ENCODE data around the gene CTRL.
"Not testable (repeated sequence)": the region's sequence is repeated elsewhere in the genome, so short reads cannot be mapped to it uniquely, and the experiment has no call there.

The CTRL gene

DNA sequence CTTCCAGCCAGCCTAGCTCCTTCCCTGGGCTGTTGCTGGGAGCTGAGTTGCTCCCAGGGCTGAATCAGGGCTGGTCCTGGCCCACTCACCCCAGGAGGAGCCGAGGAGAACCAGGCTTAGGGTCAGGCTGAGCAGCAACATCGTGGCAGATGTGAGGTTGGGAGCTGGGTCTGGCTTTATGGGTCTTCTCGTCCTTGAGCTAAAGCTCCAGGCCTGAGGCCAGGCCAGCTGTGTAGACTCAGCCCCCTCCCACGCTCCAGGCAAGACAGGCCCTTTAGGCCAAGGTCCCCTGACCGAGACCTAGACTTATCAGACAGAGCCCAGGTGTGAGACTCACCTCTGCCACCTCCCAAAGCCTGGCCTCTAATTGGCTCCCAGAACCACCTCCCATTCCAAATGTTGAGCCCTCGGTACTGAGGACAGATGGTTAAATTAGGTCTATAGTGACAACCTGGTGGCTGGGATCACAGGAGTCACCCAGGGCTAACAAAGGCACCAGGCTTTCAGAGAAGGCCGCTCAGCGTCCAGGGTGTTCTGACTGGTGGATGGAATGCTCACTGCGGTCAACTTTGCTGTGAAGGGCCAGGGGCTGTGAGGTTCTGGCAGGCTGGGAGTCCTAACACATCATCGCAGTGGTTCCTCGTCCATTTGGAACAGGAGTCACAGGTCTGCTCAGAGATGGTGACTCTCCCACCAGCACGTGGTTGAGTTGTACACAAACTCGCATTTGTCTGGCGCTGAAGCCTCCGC is at the start of gene CTRL:
TSS of gene CTRL (minus strand) at position 151 of the 750 bp plus-strand sequence. CDS start at position 141, 10 bp downstream.
- no peak for DNase-seq (ENCODE audit: low read depth, low spot score)

DNA sequence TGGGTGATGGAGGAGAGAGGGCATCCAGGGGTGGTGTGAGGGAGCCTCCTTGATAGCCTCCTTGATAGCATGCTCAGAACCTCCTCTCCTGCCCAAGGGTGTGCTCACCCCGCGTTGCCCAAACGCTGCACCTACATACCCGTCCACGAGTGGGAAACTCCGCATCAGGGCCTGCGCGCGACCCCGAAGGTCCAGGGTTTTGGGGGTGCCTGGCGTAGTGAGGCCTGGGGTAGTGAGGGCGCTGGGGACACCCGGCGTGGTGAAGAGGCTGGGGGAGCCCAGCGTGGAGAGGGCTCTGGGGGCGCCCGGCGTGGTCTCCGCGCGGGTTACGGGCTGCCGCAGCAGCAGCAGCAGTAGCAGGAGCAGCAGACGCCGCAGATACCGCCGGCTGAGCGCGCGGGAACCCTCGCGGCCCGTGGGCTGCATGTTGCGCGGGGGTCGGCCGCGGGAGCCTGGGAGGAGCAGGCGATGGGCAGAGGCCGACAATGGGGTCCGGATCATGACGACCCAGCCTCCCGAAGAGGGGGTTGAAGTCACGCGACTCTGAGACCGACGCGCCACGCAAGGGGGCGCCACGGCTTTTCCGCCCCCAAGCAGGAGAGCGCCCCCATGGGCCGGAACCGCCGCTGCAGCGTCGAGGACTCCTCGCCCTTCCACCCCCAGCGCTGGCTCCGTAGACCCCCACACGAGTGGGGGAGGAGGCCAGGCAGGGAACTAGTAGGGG is 48.5 kb upstream of the CTRL start, which contains the start of gene DPEP3:
TSS of gene DPEP3 (minus strand) at position 545 of the 724 bp plus-strand sequence. CDS start at position 426, 119 bp downstream.
- no peak for DNase-seq (ENCODE audit: low read depth, low spot score)

DNA sequence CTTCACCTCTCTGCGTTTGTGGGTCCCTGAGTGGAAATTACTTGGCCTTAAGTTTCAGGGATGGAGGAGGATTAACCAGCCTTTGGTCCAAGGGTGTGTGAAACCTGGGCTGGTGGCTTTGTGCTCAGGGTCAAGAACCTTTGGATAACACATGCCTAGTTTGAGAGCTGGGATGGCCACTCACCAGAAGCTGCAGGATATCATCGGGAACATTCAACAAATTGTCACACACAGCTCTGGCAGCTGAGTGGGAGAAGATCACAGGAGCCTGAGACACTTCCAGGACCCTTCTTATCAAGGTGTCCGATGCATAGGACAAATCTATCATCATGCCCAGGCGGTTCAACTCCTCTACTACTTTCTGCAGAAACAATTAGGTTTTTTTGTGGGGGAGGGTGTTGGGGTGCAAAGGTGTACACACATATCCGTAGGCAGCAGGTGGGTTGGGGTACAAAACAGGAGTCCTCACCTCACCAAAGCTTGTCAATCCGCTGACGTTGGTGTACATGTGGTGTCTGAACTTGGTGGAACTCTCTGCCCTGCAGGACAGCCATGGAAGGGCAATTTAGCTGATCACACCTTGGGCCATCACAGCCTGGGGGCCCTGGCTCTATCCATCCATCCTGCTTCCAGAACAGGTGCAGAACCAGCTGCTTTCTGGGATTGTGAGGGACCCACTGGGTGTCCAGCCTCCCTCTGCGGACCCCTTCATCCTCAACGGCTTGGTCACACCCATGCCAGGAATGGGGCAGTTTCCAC is 46.0 kb upstream of the CTRL start:
- DNase-seq (ENCODE audit: low read depth, low spot score), result no peak

DNA sequence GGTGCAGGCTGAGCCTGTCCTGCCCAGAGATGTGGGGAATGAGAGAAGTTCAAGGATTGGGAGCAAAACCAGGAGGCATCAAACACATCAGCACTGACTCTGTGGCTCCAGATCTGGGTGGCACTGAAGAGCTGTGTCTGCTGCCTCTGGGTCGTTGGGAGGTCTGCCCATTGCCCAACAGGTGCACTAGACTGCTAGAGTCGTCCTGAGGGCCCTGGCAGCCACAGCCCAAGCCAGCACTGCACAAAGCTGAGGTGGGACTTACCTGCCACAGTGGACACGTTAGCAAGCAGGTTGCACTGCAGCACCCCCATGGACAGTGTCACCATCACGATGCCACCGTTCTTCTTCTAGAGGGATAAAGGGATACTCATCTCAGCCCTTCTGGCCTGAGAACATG is 45.3 kb upstream of the CTRL start:
- no peak for DNase-seq (ENCODE audit: low read depth, low spot score)

DNA sequence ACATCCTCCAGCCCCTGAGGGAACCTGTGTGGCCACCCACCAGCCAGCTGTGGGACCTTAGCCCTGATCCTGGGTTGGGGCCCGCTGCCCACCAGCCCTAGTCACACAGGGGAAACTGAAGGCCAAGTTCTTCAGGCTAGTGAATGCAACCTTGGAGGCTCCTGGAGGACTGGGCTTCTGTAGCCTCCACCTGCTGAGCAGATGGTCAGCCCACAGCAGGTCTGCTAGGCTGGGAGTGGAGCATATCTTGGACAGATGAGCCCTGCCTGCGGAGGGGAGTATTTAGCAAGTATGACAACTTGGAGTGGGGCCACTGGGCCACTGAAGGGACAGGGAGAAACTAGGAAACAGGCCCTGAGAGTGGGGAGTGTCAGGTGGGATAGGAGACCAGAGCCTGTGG is 44.5 kb upstream of the CTRL start:
- DNase-seq (ENCODE audit: low read depth, low spot score), result no peak

DNA sequence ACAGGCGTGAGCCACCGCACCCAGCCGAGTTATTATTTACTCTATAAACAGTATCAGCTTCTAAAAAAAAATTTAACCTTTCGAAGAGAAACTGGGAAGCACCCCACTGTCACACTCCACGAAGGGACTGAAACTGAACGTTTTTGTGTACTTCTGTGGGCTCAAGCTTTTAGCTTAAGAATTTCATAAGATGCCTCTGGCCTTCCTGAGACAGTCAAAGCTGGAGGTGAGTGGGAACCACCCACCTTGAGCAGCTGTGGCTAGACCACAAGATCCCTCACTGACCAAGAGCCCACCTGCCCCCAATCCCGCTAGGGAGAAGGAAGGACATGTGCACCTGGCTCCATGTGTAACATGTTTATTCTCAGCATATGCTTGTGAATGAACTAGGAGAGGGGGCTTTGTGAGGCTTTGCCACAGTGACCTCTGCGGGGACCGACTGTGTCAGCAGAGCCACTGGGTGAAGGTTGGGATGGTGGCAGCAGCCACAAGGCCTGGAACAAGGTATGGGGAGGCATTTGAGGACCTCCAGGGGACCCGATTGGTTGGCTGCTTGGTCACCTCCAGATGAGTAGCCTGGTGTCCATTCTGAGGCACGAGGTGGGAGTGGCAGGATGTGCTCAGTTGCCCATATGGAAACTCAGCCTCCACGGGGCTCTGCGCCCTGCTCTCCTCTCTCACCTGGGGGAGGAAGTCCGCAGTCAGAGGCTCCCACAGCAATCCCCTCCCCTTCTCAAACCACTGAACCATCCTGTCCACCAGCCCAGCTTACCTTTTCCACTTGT is 43.9 kb upstream of the CTRL start:
- no peak for DNase-seq (ENCODE audit: low read depth, low spot score)

DNA sequence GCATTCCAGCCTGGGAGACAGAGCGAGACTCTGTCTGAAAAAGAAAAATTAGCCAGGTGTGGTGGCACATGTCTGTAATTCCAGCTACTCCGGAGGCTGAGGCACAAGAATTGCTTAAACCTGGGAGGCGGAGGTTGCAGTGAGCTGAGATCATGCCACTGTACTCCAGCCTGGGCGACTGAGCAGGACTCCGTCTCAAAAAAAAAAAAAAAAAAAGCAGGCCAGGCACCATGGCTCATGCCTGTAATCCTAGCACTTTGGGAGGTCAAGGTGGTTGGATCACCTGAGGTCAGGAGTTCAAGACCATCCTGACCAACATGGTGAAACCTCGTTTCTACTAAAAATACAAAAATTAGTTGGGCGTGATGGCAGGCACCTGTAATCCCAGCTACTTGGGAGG is 40.6 kb upstream of the CTRL start:
- DNase-seq (ENCODE audit: low read depth, low spot score), result not testable (repeated sequence)

DNA sequence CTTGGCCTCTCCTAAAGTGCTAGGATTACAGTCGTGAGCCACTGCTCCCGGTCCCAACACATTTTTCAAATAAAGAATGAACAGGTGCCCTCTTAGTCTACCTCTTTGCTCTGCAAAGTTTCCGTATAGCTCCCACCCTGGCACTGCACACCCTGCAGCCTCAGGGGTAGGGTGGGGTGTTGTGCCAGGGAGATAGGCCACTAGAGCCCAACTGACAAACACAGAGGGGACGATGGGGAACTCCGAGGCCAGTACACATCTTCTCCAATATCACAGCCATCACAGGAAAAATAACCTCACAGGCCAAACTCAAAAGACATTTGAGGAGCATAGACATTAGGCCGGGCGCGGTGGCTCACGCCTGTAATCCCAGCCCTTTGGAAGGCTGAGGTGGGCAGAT is 39.4 kb upstream of the CTRL start:
- no peak for DNase-seq (ENCODE audit: low read depth, low spot score)

DNA sequence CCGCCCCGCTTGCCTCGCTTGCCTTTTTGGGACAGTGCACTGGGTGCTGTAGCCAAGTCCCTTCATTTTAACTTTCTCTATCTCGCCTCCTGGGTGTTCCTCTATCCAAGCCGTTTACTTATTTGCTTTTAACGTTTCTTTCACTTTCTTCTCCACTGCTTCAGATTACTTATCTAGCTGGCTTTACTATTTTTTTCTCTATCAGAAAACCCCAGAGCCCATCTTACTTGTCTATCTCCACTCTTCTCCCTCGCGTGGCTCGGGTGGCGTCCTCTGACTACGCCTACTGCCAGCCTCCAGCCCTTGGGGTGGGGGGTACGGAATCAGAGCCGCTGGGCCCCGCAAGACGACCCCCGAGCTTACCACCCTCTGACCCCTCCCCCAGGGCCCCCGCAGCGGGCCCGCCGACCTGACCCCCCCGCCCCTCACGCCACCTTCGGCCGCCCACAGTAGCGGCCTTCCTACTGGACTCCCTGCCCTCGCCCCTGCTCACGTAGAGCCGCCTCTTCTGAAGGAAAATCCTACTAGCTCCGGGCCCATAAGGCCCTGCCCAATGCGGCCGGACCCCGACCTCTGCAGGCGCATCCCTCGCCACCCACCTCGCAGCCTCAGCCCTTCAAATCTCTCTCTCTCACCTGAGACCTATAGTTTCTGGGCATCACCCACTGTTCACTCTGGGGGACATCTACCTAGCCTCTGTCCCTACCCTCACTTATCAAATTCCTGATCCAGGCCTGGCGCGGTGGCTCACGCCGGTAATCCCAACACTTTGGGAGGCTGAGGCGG is 37.8 kb upstream of the CTRL start:
- no peak for DNase-seq (ENCODE audit: low read depth, low spot score)

DNA sequence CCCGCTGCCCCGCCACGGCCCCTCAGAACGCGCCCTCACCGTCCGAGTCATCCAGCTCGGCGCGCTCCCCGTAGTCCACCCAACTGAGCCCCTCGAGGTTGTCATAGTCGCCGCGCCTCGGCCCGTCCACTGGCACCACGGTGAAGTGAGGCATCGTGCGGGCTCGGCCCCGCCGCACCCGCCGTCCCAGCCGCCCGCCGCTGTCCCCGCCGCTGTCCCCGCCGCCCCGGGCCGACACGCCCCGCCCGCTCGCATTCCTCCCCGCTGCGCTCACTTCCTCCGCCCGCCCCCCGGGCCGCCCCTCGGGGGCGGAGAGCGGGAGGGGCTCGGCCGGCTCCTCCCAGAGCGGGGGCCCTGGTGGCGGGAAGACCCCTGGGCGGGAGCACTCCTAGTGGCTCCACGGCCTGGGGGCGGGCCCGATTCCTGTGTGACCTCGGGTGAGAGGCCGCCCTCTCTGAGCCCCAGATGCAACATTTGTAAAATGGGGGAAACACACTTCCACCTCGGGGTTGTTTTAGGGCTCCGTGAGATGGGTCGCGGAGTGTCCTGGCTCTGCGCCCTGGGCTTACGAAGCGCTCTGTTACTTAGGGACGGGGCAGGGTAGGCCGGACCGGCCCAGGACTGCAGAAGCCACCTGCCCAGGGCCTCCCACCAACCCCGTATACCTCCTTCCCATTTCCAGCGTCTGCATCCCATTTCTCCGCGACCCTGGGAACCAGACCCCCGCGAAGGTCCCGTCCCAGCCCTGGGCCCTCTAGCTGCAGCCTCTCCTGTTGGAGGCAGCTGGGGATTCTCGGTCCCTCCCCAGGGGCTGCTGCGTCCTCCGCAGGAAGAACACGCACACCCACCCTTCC is 37.0 kb upstream of the CTRL start, which contains the start of gene SLC12A4:
TSS of gene SLC12A4 (minus strand) at position 238 of the 854 bp plus-strand sequence. CDS start at position 154, 84 bp downstream.
- no peak for DNase-seq (ENCODE audit: low read depth, low spot score)

DNA sequence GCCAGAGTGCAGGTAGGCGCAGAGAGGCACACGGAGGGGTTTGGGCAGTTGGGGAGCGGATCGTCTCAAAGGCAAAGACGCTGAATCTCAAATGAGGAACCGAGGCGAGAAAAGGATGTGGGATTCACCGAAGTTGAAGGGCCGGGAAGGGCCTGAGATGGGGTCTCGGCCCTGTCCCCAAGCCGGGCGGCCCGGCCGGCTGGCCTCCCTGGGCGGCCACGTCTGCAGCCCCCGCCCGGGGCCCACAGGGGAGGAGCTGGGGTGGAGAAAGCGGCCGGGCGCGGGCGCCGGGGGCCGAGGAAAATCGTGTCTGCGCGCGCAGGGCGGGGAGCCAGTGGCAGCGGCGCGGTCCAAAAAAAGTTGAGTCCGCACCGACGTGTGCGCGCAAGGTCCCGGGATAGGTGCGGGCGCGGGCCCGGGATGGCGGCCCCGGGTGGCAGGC is 36.3 kb upstream of the CTRL start:
- DNase-seq (ENCODE audit: low read depth, low spot score), result no peak

DNA sequence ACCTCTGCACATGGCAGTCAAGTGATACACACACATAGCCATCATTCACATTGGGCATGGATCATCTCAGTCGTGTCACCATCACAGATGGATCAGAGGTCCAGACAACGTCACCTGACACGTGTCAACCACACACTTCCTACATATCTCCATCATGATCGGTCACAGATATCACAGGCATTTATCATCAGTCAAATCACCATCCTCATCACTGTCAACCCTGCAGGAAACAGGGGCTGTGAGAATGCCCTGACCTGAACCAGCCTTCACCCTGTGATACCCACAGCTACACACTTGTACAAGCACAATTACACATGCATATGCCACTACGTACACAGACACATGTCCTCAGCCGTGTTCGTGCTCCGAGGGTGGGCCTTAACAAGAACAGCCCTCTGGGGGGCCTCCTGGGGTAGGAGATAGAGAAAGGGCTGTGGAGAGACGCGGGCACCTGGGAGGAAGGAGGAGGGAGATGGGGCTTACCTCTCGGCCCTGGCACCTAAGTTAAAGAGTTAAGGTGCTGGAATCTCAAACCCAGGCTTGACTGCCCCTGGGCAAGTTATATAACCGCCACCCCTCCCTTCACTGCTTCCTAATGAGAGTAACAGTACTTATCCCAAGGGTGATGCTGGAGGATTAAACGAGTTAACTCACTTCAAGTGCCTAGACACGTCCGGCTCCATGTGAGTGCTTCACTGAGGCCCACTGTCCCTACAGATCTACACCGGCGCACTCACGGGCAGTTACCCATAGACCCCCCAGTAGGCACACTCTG is 35.7 kb upstream of the CTRL start:
- no peak for DNase-seq (ENCODE audit: low read depth, low spot score)

DNA sequence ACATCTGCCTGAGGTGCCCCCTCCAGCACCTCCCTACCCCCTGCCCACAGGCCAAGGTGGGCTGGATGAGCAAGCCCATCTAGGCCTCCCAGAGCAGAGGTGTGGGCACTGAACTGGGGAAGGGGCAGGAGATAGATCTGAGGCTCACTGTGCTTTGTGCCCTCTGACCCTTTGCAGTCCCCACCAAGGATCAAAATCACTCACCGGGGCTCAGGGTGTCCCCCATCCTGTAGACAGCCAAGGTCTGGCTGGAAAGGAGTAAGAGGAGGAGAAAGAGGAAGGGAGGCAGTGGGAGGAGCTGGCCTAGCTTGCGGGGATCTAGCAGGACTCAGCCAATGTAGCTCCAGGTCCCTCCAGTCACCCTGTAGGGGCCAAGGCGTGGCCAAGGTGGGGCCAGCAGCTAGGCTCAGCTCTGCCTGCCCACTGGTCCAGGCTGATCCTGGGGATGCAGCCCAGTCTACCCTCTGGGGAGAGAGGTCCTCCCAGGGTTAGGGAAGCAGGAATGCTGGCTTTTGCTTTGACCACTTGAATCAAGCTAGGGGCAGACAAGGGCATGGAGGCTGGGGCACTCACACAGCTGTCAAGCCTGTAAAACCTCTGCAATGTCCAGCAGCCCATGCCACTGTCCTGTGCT is 35.0 kb upstream of the CTRL start:
- no peak for DNase-seq (ENCODE audit: low read depth, low spot score)

DNA sequence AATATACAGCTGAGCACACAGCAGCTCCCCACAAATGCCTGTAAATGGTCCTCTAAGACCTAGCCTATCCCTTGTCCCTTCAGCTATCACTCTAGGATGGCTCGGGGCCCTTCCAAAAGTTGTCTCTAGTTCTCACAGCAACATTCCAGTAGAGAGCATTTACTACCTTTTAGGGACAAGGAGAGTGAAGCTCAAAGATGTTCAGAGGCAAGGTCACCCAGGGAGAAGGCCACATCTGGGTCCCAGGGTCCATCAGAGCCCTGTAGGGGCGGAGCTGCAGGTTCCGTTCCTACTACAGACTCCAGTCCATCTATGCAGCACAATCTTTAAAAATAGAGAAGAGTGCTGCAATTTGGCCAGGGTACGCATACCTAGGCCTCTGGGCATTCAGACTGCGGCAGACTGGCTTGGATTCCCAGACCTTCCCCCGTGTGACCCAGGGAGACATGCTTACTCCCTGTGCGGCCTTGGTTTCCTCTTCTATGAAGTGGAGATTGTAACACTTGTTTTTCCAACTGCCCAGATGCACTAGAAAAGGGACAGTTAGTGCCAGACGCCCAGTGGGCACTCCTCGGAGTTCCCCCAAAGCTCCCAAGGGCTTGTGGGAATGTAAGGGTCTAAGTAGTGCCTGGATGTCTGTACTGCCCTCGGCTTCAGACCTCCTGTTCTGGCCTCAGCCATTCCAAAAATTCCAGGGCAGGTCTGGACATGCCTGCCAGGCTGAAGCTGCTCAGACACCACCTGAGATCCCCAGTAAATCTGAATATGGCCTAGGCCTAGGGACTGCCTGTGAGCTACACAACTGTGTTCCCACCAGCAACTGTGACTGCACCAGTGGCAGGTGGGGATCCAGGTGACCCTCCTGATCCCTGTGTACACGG is 34.2 kb upstream of the CTRL start:
- DNase-seq (ENCODE audit: low read depth, low spot score), result no peak

DNA sequence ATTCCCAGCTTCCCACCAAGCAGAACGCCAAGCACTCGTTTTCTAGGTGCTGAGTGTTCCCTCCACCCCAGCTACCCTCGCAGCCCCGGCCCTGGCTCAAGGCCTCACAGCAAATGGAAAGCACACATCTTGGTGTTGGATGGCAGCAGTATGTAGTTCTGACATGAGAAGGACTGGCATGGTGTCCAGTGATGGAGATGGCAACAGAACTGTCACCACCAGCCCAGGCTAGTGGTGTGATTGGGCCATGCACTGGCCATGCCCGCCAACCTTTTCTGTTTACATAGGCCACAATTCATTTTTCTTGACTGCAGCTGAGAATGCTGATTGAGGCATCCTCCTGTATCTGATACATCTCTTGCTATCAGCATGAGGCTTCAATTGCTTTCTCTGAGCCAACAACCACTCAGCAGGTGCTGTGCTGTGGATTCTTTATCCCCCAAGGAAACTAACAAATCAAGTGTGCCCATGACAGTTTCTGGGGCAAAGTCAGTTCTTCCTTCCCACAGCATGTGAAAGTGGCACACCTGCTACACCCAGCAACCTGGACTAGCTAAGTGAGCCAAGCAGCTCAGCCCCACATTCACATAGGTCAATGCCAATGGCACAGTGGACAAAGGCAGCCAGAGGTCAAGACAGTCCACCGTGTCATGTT is 32.9 kb upstream of the CTRL start:
- DNase-seq (ENCODE audit: low read depth, low spot score), result no peak

DNA sequence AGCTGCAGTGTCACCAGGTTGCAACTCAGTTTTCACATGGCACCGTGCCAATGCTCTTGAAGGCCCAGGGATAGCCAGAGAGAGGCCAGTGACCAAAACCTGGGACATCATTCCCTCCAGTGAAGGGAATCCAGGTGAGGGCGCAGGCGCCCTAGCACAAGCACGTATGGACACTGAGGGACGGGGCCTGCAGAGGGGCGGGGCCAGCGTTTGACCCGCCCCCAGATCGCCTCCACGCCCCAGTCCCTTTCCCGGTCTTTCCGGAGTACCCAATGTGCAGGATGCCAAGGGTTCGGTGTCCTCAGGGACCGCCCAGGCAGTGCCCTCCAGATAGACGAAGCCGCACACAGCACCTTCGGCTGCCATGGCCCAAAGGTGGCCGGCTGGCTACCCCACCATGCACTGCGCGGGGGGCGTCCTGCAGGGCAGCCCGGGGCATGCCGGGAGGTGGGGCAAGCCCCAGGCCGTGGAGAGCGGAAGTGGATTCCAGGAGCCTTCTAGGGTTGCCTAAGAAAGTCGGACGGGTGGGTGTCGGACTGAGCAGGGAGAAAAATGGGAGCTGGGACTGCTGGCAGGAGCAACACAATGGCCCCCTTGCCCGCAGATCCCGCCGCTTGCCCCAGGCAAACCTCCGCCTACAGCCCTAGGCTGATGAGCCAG is 32.1 kb upstream of the CTRL start:
- no peak for DNase-seq (ENCODE audit: low read depth, low spot score)

Measured in brain pericyte (primary cell).